NCI-H2107 treated with DMSO at 0.1 percent for 48 hours (cell line): Measurements from ENCODE around the gene KIAA1958.

Experiments
- DNase-seq: peaks from one replicate; lab custom pipeline; 2025; ENCODE audit not compliant: unreplicated experiment; lab: John Stamatoyannopoulos, UW

Gene KIAA1958

DNA sequence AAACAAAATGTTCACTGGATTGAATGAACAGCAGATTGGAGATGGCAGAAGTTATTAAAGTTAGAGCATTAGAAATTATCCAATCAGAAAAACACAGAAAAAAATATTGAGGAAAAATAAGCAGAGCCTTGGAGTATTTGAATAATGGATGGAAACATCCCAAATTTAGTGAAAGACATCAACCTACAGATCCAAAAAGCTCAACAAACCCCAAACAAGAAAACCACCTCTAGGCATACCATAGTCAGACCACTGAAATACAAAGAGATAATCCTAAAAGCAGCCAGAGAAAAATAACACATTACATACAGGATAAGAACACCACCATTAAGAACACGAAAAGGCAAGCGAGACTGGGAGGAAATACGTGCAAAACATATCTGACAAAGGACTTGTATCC is 226.1 kb downstream of the KIAA1958 start:
- no peak for DNase-seq

DNA sequence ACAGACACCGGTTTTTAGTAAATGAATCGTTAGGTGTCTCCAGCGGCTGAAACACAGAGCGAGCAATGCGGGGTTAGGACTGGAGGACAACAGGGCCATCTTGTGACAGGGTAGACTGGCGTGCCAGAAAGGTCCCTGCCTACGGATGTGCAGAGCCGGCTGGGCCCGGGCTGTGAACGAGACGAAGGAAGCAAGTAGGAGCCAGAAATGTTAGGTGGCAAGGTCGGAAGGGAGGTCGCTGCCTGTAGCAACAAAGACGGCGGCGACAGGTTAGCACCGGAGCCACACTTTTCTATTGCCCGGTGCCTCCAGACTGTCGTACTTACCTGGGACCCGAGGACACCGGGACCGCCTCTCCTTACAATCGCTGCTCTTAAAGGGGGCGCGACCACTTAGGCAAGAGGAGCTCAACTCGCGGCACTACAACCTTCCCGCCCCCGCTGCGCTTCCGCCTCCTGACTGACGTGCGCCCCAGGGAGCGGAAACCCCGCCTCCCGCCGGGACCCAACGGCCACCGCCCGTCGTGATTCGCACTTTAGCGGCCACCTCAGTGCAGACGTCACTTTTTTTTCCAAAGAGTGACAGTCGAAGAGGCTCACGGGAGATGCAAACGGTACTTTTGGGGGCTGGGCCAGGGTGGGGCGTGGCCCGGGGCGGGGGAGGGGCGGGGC is 231.2 kb downstream of the KIAA1958 start, which contains the start of gene INIP:
Gene INIP (minus strand): TSS at position 457 of the 671 bp plus-strand sequence. CDS start 1,632 bp downstream, outside the sequence.
- DNase-seq = peak; percentile 89
